Sigmoid colon (tissue), 7 donors: ENCODE results near the gene ZNF638. TPM values are rescaled to one million over a fixed set of nuclear protein-coding genes. Genes with fewer than 3 reads are reported as not detected.

Experiments used
- DNase-seq: peaks from one replicate; pipeline ENCODE4 v3.0.0-alpha.2; 2019
- H3K27ac ChIP-seq, 4 donors: fragments of 200-600 bp; sonication (generic); one replicate each; pipeline ENCODE4 v1.5.1; 2016 to 2019; ENCODE audit warnings: mild to moderate bottlenecking in 1 of 4
- H3K27me3 ChIP-seq, 3 donors: fragments of 200-600 bp; sonication (generic); one replicate each; pipeline ENCODE4 v1.5.1; 2019; ENCODE audit warnings: mild to moderate bottlenecking in 1 of 3
- H3K36me3 ChIP-seq, 4 donors: fragments of 200-600 bp; sonication (generic); one replicate each; pipeline ENCODE4 v1.5.1; 2016 to 2019
- H3K4me1 ChIP-seq, 4 donors: fragments of 200-600 bp; sonication (generic); one replicate each; pipeline ENCODE4 v1.5.1; 2017 to 2019
- H3K4me3 ChIP-seq, 4 donors: fragments of 200-600 bp; sonication (generic); one replicate each; pipeline ENCODE4 v1.5.1; 2017 to 2019; ENCODE audit warnings: mild to moderate bottlenecking in 2 of 4, moderate library complexity in 1 of 4
- H3K9me3 ChIP-seq, 4 donors: fragments of 200-600 bp in 3 of 4; sonication (generic) in 3 of 4; one replicate each; pipeline versions ENCODE4 v1.5.1 to v1.6.1; 2013 to 2019
- EP300 ChIP-seq, 4 donors: sonication (generic); formaldehyde crosslinking; IDR thresholded peaks; one replicate each; pipeline ENCODE4 v1.6.1; 2017; ENCODE audit warnings: antibody characterized with exemption in 4 of 4
- POLR2A ChIP-seq, 2 donors: fragments of 450-650 bp; IDR thresholded peaks; one replicate each; pipeline ENCODE4 v1.6.1; 2016; ENCODE audit warnings: antibody characterized with exemption in 2 of 2, mild to moderate bottlenecking in 2 of 2, moderate library complexity in 2 of 2
- POLR2AphosphoS5 ChIP-seq, 4 donors: sonication (generic); formaldehyde crosslinking; IDR thresholded peaks; one replicate each; pipeline ENCODE4 v1.6.1; 2017; ENCODE audit warnings: antibody characterized with exemption in 4 of 4
- WGBS, 2 donors: extraction: QIAGEN DNeasy Blood & Tissue Kit; methylation state at CpG; one replicate each; pipeline ENCODE4 v1.1.7; 2013; 5-methylcytosine and 5-hydroxymethylcytosine counted together
- intact Hi-C: fragments of 100-400 bp; cut with DNase I; formaldehyde crosslinking; loops from one replicate; pipeline ENCODE4 v1.15.1; 2023
- polyA plus RNA-seq, 3 donors: library from polyadenylated mRNA; stranded (reverse); fragments of 200-250 nt; gene quantifications; one replicate each; pipeline ENCODE4 v1.2.3, GENCODE V29; 2013
- total RNA-seq, 4 donors: library from RNA; depleted of rRNA; stranded (reverse); fragments of >200 nt; gene quantifications; one replicate each; pipeline ENCODE4 v1.1.0, GENCODE V29; 2016
- TF ChIP-seq, protein P1 (sequence below), 4 experiments: fragments of 450-650 bp in 3 of 4; fragments of 200-600 bp in 1 of 4; IDR thresholded peaks; one replicate each; pipeline ENCODE4 v1.5.1; 2016 to 2019; ENCODE audit warnings: antibody characterized with exemption in 4 of 4, mild to moderate bottlenecking in 3 of 4, moderate library complexity in 2 of 4
- donor health status: healthy with polysubstance abuse.
- donor health status: Bipolar disorder and iron deficiency.
- donor health status: healthy.

The ZNF638 gene
- total and polyA plus RNA-seq, 7 donors: 28.7 to 184 (median 161) TPM

GRCh38 chr2:71388214-71388613 lies 56.6 kb downstream of the ZNF638 start:
- WGBS, 2 donors: 92 to 94% methylated on average over 16 of the region's 16 CpGs
- no peak overlapping the region for H3K4me3 ChIP-seq
- no peaks in the 10 kb centered on the region for H3K27me3 ChIP-seq
- no peaks in the 10 kb centered on the region for H3K9me3 ChIP-seq
- no peak overlapping the region for H3K27ac ChIP-seq
- TF ChIP-seq, protein P1, sequence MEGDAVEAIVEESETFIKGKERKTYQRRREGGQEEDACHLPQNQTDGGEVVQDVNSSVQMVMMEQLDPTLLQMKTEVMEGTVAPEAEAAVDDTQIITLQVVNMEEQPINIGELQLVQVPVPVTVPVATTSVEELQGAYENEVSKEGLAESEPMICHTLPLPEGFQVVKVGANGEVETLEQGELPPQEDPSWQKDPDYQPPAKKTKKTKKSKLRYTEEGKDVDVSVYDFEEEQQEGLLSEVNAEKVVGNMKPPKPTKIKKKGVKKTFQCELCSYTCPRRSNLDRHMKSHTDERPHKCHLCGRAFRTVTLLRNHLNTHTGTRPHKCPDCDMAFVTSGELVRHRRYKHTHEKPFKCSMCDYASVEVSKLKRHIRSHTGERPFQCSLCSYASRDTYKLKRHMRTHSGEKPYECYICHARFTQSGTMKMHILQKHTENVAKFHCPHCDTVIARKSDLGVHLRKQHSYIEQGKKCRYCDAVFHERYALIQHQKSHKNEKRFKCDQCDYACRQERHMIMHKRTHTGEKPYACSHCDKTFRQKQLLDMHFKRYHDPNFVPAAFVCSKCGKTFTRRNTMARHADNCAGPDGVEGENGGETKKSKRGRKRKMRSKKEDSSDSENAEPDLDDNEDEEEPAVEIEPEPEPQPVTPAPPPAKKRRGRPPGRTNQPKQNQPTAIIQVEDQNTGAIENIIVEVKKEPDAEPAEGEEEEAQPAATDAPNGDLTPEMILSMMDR (IDR thresholded peaks at IDR 0.05): no peak
- TF ChIP-seq POLR2A (IDR thresholded peaks at IDR 0.05) (no peak), POLR2AphosphoS5 (IDR thresholded peaks at IDR 0.05) (no peak), EP300 (IDR thresholded peaks at IDR 0.05) (no peak)
- peaks cover 0 to 19% (median 16%) of the 10 kb centered on the region in 4 donors for H3K4me1 ChIP-seq
- peaks cover under 1 to 51% (median 16%) of the 10 kb centered on the region in 4 donors for H3K36me3 ChIP-seq
- intact Hi-C loops: no loop called here
- no peak for DNase-seq

GRCh38 chr2:71389384-71390072 lies 57.9 kb downstream of the ZNF638 start:
- intact Hi-C loops: no loop called here
- Histone ChIP-seq H3K36me3 (peaks cover 9 to 64% (median 26%) of the 10 kb centered on the region in 4 donors), H3K27me3 (no peaks in the 10 kb centered on the region), H3K9me3 (no peaks in the 10 kb centered on the region), H3K27ac (no peak overlapping the region), H3K4me1 (peaks cover 0 to 12% (median 10%) of the 10 kb centered on the region in 4 donors), H3K4me3 (no peak overlapping the region)
- TF ChIP-seq, protein P1 (IDR thresholded peaks at IDR 0.05): no peak
- no peak for TF ChIP-seq POLR2A (IDR thresholded peaks at IDR 0.05)
- peak in 1 of 4 donors; percentile 2 for TF ChIP-seq POLR2AphosphoS5 (IDR thresholded peaks at IDR 0.05)
- no peak for TF ChIP-seq EP300 (IDR thresholded peaks at IDR 0.05)
- WGBS, 2 donors: 96% methylated on average over 12 of the region's 12 CpGs
- no peak for DNase-seq

GRCh38 chr2:71393216-71393615 lies 61.6 kb downstream of the ZNF638 start:
- no peak for DNase-seq
- intact Hi-C loops: no loop called here
- Histone ChIP-seq H3K4me3 (no peak overlapping the region), H3K27me3 (no peaks in the 10 kb centered on the region), H3K4me1 (no peaks in the 10 kb centered on the region), H3K9me3 (no peaks in the 10 kb centered on the region), H3K36me3 (peaks cover 9 to 80% (median 34%) of the 10 kb centered on the region in 4 donors), H3K27ac (no peak overlapping the region)
- no peak for TF ChIP-seq EP300 (IDR thresholded peaks at IDR 0.05)
- no peak for TF ChIP-seq POLR2A (IDR thresholded peaks at IDR 0.05)
- no peak for TF ChIP-seq POLR2AphosphoS5 (IDR thresholded peaks at IDR 0.05)
- TF ChIP-seq, protein P1 (IDR thresholded peaks at IDR 0.05): no peak
- WGBS, 2 donors: 96% methylated on average over 8 of the region's 8 CpGs

DNA sequence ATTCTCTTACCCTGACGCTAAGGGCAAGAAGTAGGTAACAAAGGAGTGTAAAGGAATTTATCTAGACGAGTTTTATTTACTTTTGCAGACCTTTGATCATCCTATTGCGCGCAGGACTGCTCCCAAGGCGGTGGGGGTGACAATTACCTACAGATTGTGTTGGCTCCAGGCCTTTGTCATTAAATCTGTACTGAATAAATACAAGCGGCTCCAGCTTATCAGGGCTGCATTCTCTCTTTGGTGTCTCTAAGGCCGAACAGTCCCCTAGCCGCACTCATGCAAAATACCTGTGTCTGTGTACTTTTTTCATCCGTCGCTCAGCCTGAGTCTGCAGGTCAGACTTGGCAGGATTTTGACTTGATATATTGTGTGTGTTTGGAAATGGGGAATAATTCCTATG lies 63.9 kb downstream of the ZNF638 start:
- Histone ChIP-seq H3K4me1 (no peaks in the 10 kb centered on the region), H3K27ac (no peak overlapping the region), H3K9me3 (no peaks in the 10 kb centered on the region), H3K36me3 (peaks cover 9 to 85% (median 24%) of the 10 kb centered on the region in 4 donors), H3K27me3 (no peaks in the 10 kb centered on the region), H3K4me3 (no peak overlapping the region)
- intact Hi-C loops: no loop called here
- WGBS, 2 donors: 56 to 87% methylated on average over 10 of the region's 10 CpGs
- DNase-seq: no peak
- TF ChIP-seq POLR2A (IDR thresholded peaks at IDR 0.05): no peak
- TF ChIP-seq EP300 (IDR thresholded peaks at IDR 0.05): no peak

- no peak for DNase-seq
- intact Hi-C loops: no loop called here
- Histone ChIP-seq H3K36me3 (peaks cover 0 to 97% (median 29%) of the 10 kb centered on the region in 4 donors), H3K27me3 (no peaks in the 10 kb centered on the region), H3K27ac (no peak overlapping the region), H3K4me3 (no peak overlapping the region), H3K9me3 (no peaks in the 10 kb centered on the region), H3K4me1 (no peaks in the 10 kb centered on the region)
- no peak for TF ChIP-seq POLR2AphosphoS5 (IDR thresholded peaks at IDR 0.05)
- no peak for TF ChIP-seq POLR2A (IDR thresholded peaks at IDR 0.05)
- TF ChIP-seq, protein P1 (IDR thresholded peaks at IDR 0.05): no peak
- no peak for TF ChIP-seq EP300 (IDR thresholded peaks at IDR 0.05)
- WGBS, 2 donors: 92 to 96% methylated on average over 3 of the region's 3 CpGs
Observed at GRCh38 chr2:71402427-71402826, 70.8 kb downstream of the ZNF638 start.
